ENCODE results near the gene CDC27.
"Not testable (repeated sequence)": the region's sequence is repeated elsewhere in the genome, so short reads cannot be mapped to it uniquely, and the experiment has no call there.

CDC27 gene

GRCh38 chr17:47134354-47134753 lies 54.7 kb downstream of the CDC27 start:
- not testable (repeated sequence) for DNase-seq (ENCODE audit: low read depth)

- no peak for DNase-seq (ENCODE audit: low read depth)
Measured at GRCh38 chr17:47131761-47132160, 57.3 kb downstream of the CDC27 start.

- DNase-seq (ENCODE audit: low read depth): not testable (repeated sequence)
Measured at GRCh38 chr17:47126835-47127234, 62.3 kb downstream of the CDC27 start.

DNA sequence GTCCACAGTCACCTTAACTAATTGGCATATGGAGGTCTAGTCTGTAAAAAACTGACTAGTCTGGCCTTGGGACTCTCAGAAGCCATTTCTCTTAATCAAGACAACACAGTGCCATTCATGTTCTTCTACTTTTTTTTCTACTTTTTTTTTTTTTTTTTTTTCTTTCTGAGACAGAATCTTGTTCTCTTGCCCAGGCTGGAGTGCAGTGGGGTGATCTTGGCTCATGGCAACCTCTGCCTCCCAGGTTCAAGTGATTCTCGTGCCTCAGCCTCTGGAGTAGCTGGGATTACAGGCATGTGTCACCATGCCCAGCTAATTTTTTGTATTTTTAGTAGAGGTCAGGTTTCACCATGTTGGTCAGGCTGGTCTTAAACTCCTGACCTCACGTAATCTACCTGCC lies 65.8 kb downstream of the CDC27 start:
- not testable (repeated sequence) for DNase-seq (ENCODE audit: low read depth)

- no peak for DNase-seq (ENCODE audit: low read depth)
Measured at GRCh38 chr17:47120521-47121095, 68.5 kb downstream of the CDC27 start.

DNA sequence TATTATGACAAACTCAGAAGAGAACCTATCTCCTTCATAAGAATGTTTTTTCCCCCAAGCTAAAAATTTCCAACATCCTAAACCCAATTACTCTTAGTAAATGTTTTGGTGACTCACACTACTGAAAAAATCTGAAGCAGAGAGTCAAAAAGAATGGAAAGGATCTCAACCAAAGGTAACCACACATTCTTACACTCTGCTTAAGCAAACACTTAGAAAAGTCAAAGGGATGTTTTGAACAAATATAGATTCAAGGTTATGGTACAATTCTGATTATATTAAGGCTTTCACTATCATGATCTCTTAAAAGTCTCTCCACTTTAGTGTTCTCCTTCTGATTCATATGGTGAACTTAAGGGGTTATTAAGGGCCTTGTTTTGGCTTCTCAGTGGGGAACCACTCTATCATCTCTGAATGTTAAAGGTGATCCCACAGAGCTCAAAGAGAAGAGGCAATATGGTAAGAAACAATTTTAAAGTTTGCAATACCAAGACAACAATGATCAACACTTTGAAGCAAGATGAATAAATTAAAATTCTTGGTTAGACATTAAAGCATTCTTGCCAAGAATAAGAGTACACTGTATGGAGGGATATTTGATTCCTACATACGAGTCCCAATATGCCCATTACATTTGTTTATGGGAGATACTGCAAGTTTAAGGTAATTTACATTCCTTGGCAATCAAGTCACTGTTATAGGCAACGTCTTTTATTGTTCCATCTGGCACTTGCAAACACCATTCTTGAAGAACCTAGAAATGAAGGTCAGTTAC lies 69.2 kb downstream of the CDC27 start:
- no peak for DNase-seq (ENCODE audit: low read depth)

GRCh38 chr17:47117386-47117785 lies 71.7 kb downstream of the CDC27 start:
- DNase-seq (ENCODE audit: low read depth): no peak

DNA sequence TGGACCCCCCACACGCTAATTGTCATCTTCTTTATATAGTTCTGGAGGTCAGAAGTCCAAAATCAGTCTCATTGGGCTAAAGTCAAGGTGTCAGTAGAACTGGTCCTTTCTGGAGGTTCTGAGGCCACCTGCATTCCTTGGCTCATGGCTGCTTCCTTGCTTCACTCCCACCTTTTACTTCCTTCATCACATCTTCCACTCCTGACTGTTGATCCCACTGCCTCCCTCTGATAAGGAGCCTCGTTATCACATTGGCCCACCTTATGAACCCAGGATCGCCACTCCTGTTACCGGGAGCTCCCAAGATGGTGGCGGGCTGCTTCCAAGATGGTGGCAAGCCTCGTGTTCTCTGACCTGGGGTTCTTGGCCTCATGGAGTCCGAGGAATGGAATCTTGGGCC lies 83.0 kb downstream of the CDC27 start:
- no peak for DNase-seq (ENCODE audit: low read depth)

DNA sequence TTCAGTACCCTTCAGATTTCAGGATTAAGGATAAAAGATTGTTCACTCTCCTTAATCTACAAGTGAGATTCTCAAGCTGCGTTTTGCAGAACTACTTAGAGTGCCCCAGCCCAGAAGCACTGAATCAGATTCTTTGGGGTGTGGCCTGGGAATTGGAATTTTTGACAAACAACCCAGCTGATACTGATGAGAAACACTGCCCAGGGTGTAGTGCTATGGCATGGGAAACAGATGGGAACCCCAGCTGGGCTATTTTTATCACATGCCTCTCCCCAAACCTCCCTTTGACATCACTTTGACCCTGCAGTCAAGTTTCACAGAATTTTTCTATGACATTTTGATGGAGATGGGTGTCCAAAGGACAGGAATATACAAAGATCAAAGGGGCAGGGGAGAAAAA lies 83.8 kb downstream of the CDC27 start:
- not testable (repeated sequence) for DNase-seq (ENCODE audit: low read depth)

DNA sequence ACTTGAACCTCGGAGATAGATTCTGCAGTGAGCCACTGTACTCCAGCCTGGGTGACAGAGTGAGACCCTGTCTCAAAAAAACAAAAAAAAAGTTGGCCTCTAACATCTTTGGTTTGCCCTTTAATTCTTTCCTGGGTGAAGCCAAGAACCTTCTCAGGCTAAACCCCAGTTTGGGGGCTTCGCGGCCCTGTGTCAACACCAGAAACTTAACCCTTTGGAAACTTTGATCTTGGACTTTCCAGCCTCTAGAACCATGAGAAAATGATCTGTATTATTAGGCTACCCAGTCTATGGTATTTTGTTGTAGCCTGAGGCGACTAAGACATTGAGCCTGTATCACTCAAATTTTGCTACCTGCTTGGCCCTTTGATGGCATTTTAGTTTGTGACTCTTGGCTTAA lies 86.2 kb downstream of the CDC27 start:
- no peak for DNase-seq (ENCODE audit: low read depth)

DNA sequence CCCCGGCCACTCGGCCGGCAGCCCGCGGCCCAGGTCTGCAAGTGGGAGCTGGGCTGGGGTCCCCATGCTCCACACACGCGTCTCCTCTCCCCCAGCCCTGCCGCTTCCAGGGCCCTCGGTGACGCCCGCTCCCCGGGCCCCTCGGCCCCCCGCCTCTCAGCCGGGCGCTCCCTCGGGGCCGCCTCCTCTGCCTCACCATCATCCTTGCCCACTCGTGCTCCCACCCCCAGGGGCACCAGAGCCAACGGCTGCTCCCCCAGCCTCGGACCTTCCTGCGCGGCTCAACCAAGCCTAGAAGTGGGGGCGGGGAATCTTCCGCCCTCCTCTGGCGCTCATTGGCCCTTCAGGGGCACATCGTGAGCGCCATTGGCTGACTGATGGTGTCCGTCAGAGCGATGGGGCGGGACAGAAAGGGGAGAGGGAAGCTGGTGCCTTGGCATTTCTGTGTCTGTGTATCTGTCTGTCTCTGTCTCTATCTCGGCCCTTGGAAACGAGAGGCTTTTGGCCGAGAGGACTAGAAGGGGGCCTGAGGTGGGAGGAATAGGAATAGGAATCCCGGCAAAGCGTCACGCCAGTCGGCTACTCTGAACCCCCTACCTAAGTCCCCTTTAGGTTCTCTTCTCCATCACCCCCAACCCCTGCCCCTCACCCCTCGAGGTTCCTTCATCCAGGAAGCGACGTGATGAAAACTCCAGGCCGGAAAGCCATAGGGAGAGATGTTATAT lies 88.9 kb downstream of the CDC27 start:
- DNase-seq (ENCODE audit: low read depth): peak; percentile 82

- DNase-seq (ENCODE audit: low read depth): no peak
Measured at GRCh38 chr17:47099451-47099986, 89.6 kb downstream of the CDC27 start.

DNA sequence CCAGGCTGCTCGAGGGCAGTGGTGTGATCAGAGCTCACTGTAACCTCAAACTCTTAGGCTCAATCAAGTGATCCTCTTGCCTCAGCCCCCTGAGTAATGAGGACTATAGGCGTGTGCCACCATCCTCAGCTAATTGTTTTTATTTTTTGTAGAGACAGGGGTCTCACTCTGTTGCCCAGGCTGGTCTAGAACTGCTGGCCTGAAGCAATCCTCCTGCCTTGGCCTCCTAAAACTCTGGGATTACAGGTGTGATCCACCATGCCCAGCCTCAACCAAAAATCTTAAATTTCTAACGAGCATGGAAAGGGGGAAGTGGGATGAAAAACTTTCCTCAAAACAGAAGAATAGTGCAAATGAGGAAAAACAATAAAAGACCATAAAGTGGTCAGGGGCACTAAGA lies 92.8 kb downstream of the CDC27 start:
- no peak for DNase-seq (ENCODE audit: low read depth)

GRCh38 chr17:47095268-47095667 lies 93.8 kb downstream of the CDC27 start:
- DNase-seq (ENCODE audit: low read depth): no peak

DNA sequence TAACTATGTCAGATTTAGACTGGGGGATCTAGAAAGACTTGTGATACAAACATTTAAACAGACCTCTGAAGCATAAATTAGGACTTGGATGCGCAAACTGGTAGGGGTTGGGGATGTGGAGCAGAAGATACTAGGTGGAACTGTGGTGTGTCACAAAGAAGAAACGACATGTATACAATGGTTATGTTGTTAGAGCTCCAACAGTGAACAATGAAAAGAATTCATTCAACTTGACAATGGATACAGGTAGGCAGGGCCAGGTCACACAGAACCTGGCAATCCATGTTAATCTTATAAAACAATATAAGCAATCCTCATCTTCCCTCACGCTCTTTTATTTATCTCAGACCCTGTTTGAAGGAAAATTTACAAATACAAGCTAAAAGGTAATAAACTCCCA lies 102.0 kb downstream of the CDC27 start:
- DNase-seq (ENCODE audit: low read depth): no peak

DNA sequence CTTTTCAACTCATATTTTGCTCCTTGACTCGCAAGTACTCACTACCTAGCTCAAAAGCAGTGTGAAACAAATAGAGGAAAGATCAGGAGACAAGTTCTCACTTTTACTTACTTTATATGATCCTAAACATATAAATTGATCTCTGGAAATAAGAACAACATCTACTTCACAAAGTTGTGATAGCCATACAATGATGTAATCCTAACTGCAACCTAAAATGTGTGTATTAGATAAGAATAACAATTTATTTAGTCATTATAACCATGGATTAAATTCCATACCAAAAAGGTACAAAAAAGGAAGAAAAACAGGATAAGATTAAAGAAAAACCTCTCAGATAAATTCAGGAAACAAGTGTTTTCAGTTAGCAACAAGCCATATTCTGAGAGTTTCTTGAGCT lies 103.4 kb downstream of the CDC27 start:
- no peak for DNase-seq (ENCODE audit: low read depth)

DNA sequence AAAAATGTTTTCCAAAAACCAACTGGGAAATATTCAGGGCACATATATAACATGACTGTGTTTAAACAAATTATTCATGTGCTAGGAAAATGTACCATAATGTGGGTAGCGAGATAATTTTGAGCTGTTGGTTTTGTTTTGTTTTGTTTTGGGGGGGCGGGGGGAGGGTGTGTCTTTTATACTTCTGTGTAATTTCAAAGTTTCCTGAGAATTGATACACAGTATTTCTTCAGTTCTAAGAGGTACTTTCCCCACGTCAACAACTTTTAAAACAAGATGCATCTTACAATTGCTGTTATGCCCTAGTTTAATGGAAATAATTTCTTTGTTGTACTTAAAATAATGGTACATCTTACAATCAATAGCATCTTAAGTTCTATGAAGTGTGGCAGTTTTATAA lies 110.3 kb downstream of the CDC27 start:
- no peak for DNase-seq (ENCODE audit: low read depth)

- no peak for DNase-seq (ENCODE audit: low read depth)
Measured at GRCh38 chr17:47077576-47077975, 111.5 kb downstream of the CDC27 start.

DNA sequence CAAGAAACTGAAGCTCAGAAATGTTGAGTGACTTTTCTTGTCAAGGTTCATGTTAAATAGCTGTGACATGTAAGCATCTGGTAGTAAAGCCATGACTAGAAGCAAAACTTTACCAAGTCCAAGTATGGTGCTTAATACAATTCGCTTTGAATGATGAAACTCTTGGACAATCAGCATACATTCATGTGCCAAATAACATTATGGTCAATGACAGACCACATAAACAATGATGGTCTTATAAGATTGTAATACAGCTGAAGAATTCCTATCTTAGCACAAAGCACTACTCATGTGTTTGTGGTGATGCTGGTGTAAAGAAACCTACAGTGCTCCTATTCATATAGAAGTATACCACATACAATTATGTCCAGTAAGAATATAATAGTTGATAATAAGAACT lies 112.9 kb downstream of the CDC27 start:
- peak; percentile 33 for DNase-seq (ENCODE audit: low read depth)

DNA sequence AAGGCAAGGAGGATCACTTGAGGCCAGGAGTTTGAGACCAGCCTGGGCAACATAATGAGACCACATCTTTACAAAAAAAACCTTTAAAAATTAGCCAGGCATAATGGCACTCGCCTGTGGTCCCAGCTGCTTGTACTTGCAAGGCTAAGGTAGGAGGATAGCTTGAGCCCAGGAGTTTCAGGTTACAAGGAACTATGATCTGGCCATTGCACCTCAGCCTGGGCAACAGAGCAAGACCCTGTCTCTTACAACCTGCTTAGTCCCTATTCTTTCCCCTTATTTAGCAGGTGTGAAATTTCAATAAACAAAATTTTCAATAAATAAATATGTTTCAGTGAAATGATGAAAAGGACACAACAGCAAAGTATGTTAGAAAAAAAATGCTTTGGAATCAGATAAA lies 114.7 kb downstream of the CDC27 start:
- DNase-seq (ENCODE audit: low read depth): not testable (repeated sequence)

DNA sequence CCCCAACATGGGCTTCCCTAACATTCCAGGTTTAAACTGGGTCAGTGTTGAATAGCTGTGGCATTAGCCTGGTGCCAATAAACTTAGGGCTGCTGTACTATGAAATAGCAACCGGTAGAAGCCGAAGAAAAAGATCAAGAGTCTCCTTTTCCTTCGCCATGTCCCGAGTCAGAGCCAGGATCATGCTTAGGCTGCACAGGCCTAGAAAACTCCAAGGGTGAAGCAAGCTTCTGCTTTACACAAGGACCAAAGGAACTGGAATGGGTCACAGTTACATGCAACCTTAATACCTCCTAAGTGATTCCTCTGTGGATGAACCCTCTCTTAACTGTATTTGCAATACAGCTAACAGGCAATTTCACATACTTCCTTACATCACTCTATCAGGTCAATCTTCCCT lies 115.5 kb downstream of the CDC27 start:
- not testable (repeated sequence) for DNase-seq (ENCODE audit: low read depth)

GRCh38 chr17:47072886-47073285 lies 116.2 kb downstream of the CDC27 start:
- DNase-seq (ENCODE audit: low read depth): peak; percentile 21

DNA sequence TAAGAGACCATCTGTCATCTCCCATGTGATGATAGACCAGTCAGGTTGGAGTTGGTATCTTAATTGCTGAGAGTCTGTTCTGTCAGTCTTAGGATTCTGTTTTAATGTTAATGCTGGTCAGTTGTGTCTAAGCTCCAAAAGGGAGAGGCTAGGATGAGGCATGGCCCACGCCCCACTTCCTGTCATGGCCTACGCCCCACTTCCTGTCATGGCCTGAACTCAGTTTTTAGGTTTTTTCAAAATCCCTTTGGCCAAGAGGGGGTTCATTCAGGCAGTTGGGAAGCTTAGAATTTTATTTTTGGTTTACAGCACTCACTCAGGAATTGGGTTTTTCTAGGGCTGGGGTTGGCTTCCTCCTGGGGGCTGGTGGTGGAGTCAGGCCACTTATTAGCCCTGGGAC lies 117.9 kb downstream of the CDC27 start:
- not testable (repeated sequence) for DNase-seq (ENCODE audit: low read depth)

Measured in fibroblast of the conjunctiva (primary cell).